HUDEP-2 (cell line): ENCODE results near the gene PBX2.
A peak's percentile ranks its signal among the peaks of the same experiment; 100 is the strongest.

Experiments used
- DNase-seq, 76 experiments: peaks; one replicate each; lab custom pipeline; 2025; ENCODE audit not compliant: unreplicated experiment in 76 of 76; lab: John Stamatoyannopoulos, UW

PBX2 gene

GRCh38 chr6:32175322-32175710, 14.7 kb downstream of the PBX2 start:
- no peak for DNase-seq

- DNase-seq: no peak
Observed at GRCh38 chr6:32174416-32174815, 15.6 kb downstream of the PBX2 start.

- DNase-seq: no peak
Observed at GRCh38 chr6:32173051-32173727, 16.8 kb downstream of the PBX2 start.

GRCh38 chr6:32171234-32171633, 18.8 kb downstream of the PBX2 start:
- DNase-seq: no peak

- DNase-seq: no peak
Observed at GRCh38 chr6:32170294-32170693, 19.7 kb downstream of the PBX2 start.

- peak in 8 of 76 experiments; percentile 21 to 48 (median 28) for DNase-seq
Observed at GRCh38 chr6:32168807-32169591, 21.0 kb downstream of the PBX2 start.

GRCh38 chr6:32168350-32168749, 21.7 kb downstream of the PBX2 start:
- peak in 4 of 76 experiments; percentile 31 to 46 (median 36) for DNase-seq

- peak in 72 of 76 experiments; percentile 60 to 97 (median 83) for DNase-seq
Observed at GRCh38 chr6:32167761-32168262, 22.2 kb downstream of the PBX2 start.

GRCh38 chr6:32167154-32167760, 22.7 kb downstream of the PBX2 start:
- DNase-seq: no peak

GRCh38 chr6:32166411-32167061, 23.5 kb downstream of the PBX2 start:
- DNase-seq: peak in 2 of 76 experiments; percentile 20

GRCh38 chr6:32164295-32164694, 25.7 kb downstream of the PBX2 start, which contains the start of gene EGFL8:
Gene EGFL8, plus strand, starts transcription at chr6:32164595. Its CDS starts 1,571 bp downstream, at chr6:32166166.
- no peak for DNase-seq

GRCh38 chr6:32163559-32164258, 26.3 kb downstream of the PBX2 start:
- no peak for DNase-seq

GRCh38 chr6:32158052-32158451, 31.9 kb downstream of the PBX2 start:
- DNase-seq: no peak

- DNase-seq: no peak
Observed at GRCh38 chr6:32156891-32157290, 33.1 kb downstream of the PBX2 start.

- DNase-seq: peak in 28 of 76 experiments; percentile 66 to 97 (median 87)
Observed at GRCh38 chr6:32154514-32155161, 35.4 kb downstream of the PBX2 start.

- peak in 74 of 76 experiments; percentile 69 to 97 (median 90) for DNase-seq
Observed at GRCh38 chr6:32153564-32154513, 36.2 kb downstream of the PBX2 start, which contains the start of gene PPT2. Gene PPT2, plus strand, starts transcription at chr6:32154141. Its CDS starts 454 bp downstream, at chr6:32154595.

GRCh38 chr6:32152769-32153563, 37.0 kb downstream of the PBX2 start:
- peak in 6 of 76 experiments; percentile 66 to 93 (median 74) for DNase-seq
